SK-N-SH treated with all-trans-retinoic acid at 6 μM for 48 hours (cell line): Measurements from ENCODE around the gene KRT80.

Experiments
- ATAC-seq: fragments of 200-7000 bp; cut with Tn5 transposase; 3 replicates; pipeline ENCODE4 v1.9.1; 2020; ENCODE audit warnings: mild to moderate bottlenecking, moderate library complexity
- ARNTL ChIP-seq: fragments of 450-650 bp; formaldehyde crosslinking; IDR thresholded peaks from 2 replicates; pipeline ENCODE4 v1.5.0; 2020; ENCODE audit warnings: low read depth, mild to moderate bottlenecking, moderate library complexity, borderline replicate concordance
- CREB5 ChIP-seq: fragments of 250-450 bp; sonication (Bioruptor Pico); IDR thresholded peaks from 2 replicates; pipeline ENCODE4 v1.5.1; 2020; ENCODE audit warnings: low read depth, mild to moderate bottlenecking, moderate library complexity
- CSDC2 ChIP-seq: fragments of 250-450 bp; sonication (Bioruptor Pico); IDR thresholded peaks from 2 replicates; pipeline ENCODE4 v1.5.0; 2020; ENCODE audit warnings: mild to moderate bottlenecking, moderate library complexity
- CSRNP3 ChIP-seq: fragments of 250-450 bp; sonication (Bioruptor Pico); IDR thresholded peaks from 2 replicates; pipeline ENCODE4 v1.5.1; 2021; ENCODE audit warnings: mild to moderate bottlenecking, moderate library complexity
- ESRRG ChIP-seq: fragments of 250-450 bp; sonication (Bioruptor Pico); IDR thresholded peaks from 2 replicates; pipeline ENCODE4 v1.6.1; 2021; ENCODE audit warnings: mild to moderate bottlenecking
- GLIS3 ChIP-seq: fragments of 250-450 bp; sonication (Bioruptor Pico); IDR thresholded peaks from 2 replicates; pipeline ENCODE4 v1.5.0; 2020; ENCODE audit warnings: mild to moderate bottlenecking, moderate library complexity
- ISL1 ChIP-seq: fragments of 250-450 bp; sonication (Bioruptor Pico); IDR thresholded peaks from 2 replicates; pipeline ENCODE4 v2.1.2; 2022; ENCODE audit warnings: mild to moderate bottlenecking, moderate library complexity
- OSR1 ChIP-seq: fragments of 250-450 bp; sonication (Bioruptor Pico); IDR thresholded peaks from 2 replicates; pipeline ENCODE4 v1.8.0; 2022; ENCODE audit warnings: moderate library complexity, mild to moderate bottlenecking, inconsistent platforms
- PATZ1 ChIP-seq: fragments of 250-450 bp; sonication (Bioruptor Pico); IDR thresholded peaks from 2 replicates; pipeline ENCODE4 v1.8.0; 2020; ENCODE audit warnings: mild to moderate bottlenecking, moderate library complexity, borderline replicate concordance
- POU6F1 ChIP-seq: fragments of 250-450 bp; sonication (Bioruptor Pico); IDR thresholded peaks from 2 replicates; pipeline ENCODE4 v1.8.0; 2021; ENCODE audit warnings: low read depth, mild to moderate bottlenecking, moderate library complexity, borderline replicate concordance
- PPARA ChIP-seq: fragments of 250-450 bp; sonication (Bioruptor Pico); IDR thresholded peaks from 2 replicates; pipeline ENCODE4 v1.5.0; 2020; ENCODE audit warnings: mild to moderate bottlenecking, borderline replicate concordance
- RARB ChIP-seq: fragments of 250-450 bp; sonication (Bioruptor Pico); IDR thresholded peaks from 2 replicates; pipeline ENCODE4 v1.8.0; 2021; ENCODE audit warnings: mild to moderate bottlenecking, moderate library complexity
- SNAI2 ChIP-seq: fragments of 250-450 bp; sonication (Bioruptor Pico); IDR thresholded peaks from 2 replicates; pipeline ENCODE4 v1.5.0; 2020; ENCODE audit warnings: mild to moderate bottlenecking, moderate library complexity
- TCF4 ChIP-seq: fragments of 250-450 bp; sonication (Bioruptor Pico); IDR thresholded peaks from 2 replicates; pipeline ENCODE4 v1.8.0; 2021; ENCODE audit warnings: mild to moderate bottlenecking, moderate library complexity, borderline replicate concordance
- TOX ChIP-seq: fragments of 250-450 bp; sonication (Bioruptor Pico); IDR thresholded peaks from 2 replicates; pipeline ENCODE4 v1.8.0; 2021; ENCODE audit warnings: mild to moderate bottlenecking, moderate library complexity, borderline replicate concordance
- ZC3H10 ChIP-seq: fragments of 250-450 bp; sonication (Bioruptor Pico); IDR thresholded peaks from 2 replicates; pipeline ENCODE4 v1.5.1; 2021; ENCODE audit warnings: mild to moderate bottlenecking, moderate library complexity
- ZFP3 ChIP-seq: fragments of 250-450 bp; sonication (Bioruptor Pico); IDR thresholded peaks from 2 replicates; pipeline ENCODE4 v1.5.0; 2020; ENCODE audit warnings: mild to moderate bottlenecking, moderate library complexity
- ZFP30 ChIP-seq: fragments of 450-650 bp; formaldehyde crosslinking; IDR thresholded peaks from 2 replicates; pipeline ENCODE4 v1.5.0; 2022; ENCODE audit warnings: mild to moderate bottlenecking, moderate library complexity
- ZNF70 ChIP-seq: fragments of 450-650 bp; formaldehyde crosslinking; IDR thresholded peaks from 2 replicates; pipeline ENCODE4 v1.5.0; 2020; ENCODE audit warnings: mild to moderate bottlenecking, moderate library complexity

Gene KRT80

GRCh38 chr12:52147367-52147963 is 44.3 kb downstream of the KRT80 start:
- TF ChIP-seq POU6F1 (CRISPR knock-in tag), result no peak
- TF ChIP-seq PATZ1, result peak; percentile 63; the same call in 1 of the 2 replicates
- no peak for TF ChIP-seq ZFP30 (CRISPR knock-in tag)
- ATAC-seq, result peak; percentile 87

- no peak; the same call in 2 of the 3 replicates for ATAC-seq
- TF ChIP-seq CSDC2 (CRISPR knock-in tag) (0 out of 2 replicates have a peak, but pooled peaks have one; percentile 45), OSR1 (CRISPR knock-in tag) (no peak)
These were observed 44.9 kb downstream of the KRT80 start for GRCh38 chr12:52146822-52147366.

GRCh38 chr12:52146089-52146821 is 45.6 kb downstream of the KRT80 start:
- TF ChIP-seq CSDC2 (CRISPR knock-in tag) (no peak), RARB (CRISPR knock-in tag) (no peak), TOX (no peak)
- ATAC-seq, result no peak

GRCh38 chr12:52145228-52146088 is 46.4 kb downstream of the KRT80 start:
- TF ChIP-seq OSR1 (CRISPR knock-in tag), result no peak
- no peak for TF ChIP-seq ARNTL (CRISPR knock-in tag)
- no peak for TF ChIP-seq SNAI2 (CRISPR knock-in tag)
- no peak for TF ChIP-seq ZFP30 (CRISPR knock-in tag)
- TF ChIP-seq ZFP3 (CRISPR knock-in tag), result no peak
- no peak for TF ChIP-seq CSRNP3 (CRISPR knock-in tag)
- TF ChIP-seq ESRRG, result no peak
- no peak for TF ChIP-seq ZNF70 (CRISPR knock-in tag)
- TF ChIP-seq ZC3H10 (CRISPR knock-in tag), result no peak
- no peak for TF ChIP-seq TCF4
- TF ChIP-seq GLIS3 (CRISPR knock-in tag), result no peak
- TF ChIP-seq TOX, result no peak
- no peak for TF ChIP-seq CREB5 (CRISPR knock-in tag)
- TF ChIP-seq PATZ1, result no peak
- TF ChIP-seq ISL1 (CRISPR knock-in tag), result no peak
- TF ChIP-seq PPARA (CRISPR knock-in tag), result no peak
- TF ChIP-seq POU6F1 (CRISPR knock-in tag), result no peak

More at GRCh38 chr12:52145228-52146088, 46.4 kb downstream of the KRT80 start:
- ATAC-seq, result no peak
